Suprapubic skin (tissue), 4 donors: ENCODE measurements around the gene BCL3. TPM values are rescaled to one million over a fixed set of nuclear protein-coding genes. Genes with fewer than 3 reads are reported as not detected.

Experiments used
- DNase-seq, 2 donors: peaks; one replicate each; pipeline ENCODE4 v3.0.0-alpha.2; 2019; ENCODE audit warnings: low spot score in 2 of 2
- H3K27ac ChIP-seq: fragments of 200-600 bp; sonication (generic); one replicate; pipeline ENCODE4 v1.5.1; 2019
- H3K27me3 ChIP-seq: fragments of 200-600 bp; sonication (generic); one replicate; pipeline ENCODE4 v1.5.1; 2019
- H3K36me3 ChIP-seq: fragments of 200-600 bp; sonication (generic); one replicate; pipeline ENCODE4 v1.5.1; 2019
- H3K4me1 ChIP-seq: fragments of 200-600 bp; sonication (generic); one replicate; pipeline ENCODE4 v1.5.1; 2019
- H3K4me3 ChIP-seq: fragments of 200-600 bp; sonication (generic); one replicate; pipeline ENCODE4 v1.5.1; 2019; ENCODE audit warnings: mild to moderate bottlenecking
- H3K9me3 ChIP-seq: fragments of 200-600 bp; sonication (generic); one replicate; pipeline ENCODE4 v1.5.1; 2019
- CTCF ChIP-seq, 2 donors: fragments of 200-600 bp in 1 of 2; fragments of 450-650 bp in 1 of 2; sonication (generic) in 1 of 2; IDR thresholded peaks; one replicate each; pipeline ENCODE4 v1.5.1; 2016 to 2019; ENCODE audit warnings: antibody characterized with exemption in 2 of 2, mild to moderate bottlenecking in 1 of 2, moderate library complexity in 1 of 2
- EP300 ChIP-seq: sonication (generic); formaldehyde crosslinking; IDR thresholded peaks from one replicate; pipeline ENCODE4 v1.6.1; 2017; ENCODE audit warnings: antibody characterized with exemption
- POLR2A ChIP-seq, 2 donors: fragments of 450-650 bp; IDR thresholded peaks; one replicate each; pipeline ENCODE4 v1.6.1; 2017; ENCODE audit warnings: antibody characterized with exemption in 2 of 2, mild to moderate bottlenecking in 2 of 2, moderate library complexity in 2 of 2
- POLR2AphosphoS5 ChIP-seq, 3 donors: sonication (generic); formaldehyde crosslinking; IDR thresholded peaks; one replicate each; pipeline ENCODE4 v1.6.1; 2017; ENCODE audit warnings: antibody characterized with exemption in 3 of 3
- WGBS: methylation state at CpG from one replicate; pipeline ENCODE4 v1.1.5; 2018; 5-methylcytosine and 5-hydroxymethylcytosine counted together
- total RNA-seq, 4 donors: library from RNA; depleted of rRNA; stranded (reverse); fragments of >200 nt; gene quantifications; one replicate each; pipeline ENCODE4 v1.1.0, GENCODE V29; 2016

Gene BCL3
- total RNA-seq, 4 donors from 2014 or later = 13.9 to 29.1 (median 17.9) TPM

GRCh38 chr19:44756089-44756562, 7.6 kb downstream of the BCL3 start:
- TF ChIP-seq POLR2A (IDR thresholded peaks at IDR 0.05) (no peak), CTCF (IDR thresholded peaks at IDR 0.05) (no peak), POLR2AphosphoS5 (IDR thresholded peaks at IDR 0.05) (no peak), EP300 (no peak)
- H3K36me3 ChIP-seq = peaks cover 46% of the 10 kb centered on the region
- peak overlapping the region; percentile 93 for H3K27ac ChIP-seq
- H3K4me3 ChIP-seq = no peak overlapping the region
- H3K27me3 ChIP-seq = no peaks in the 10 kb centered on the region
- peaks cover 83% of the 10 kb centered on the region for H3K4me1 ChIP-seq
- WGBS = 92% methylated on average over 2 of the region's 7 CpGs
- no peaks in the 10 kb centered on the region for H3K9me3 ChIP-seq
- no peak for DNase-seq

- TF ChIP-seq EP300 (no peak), POLR2AphosphoS5 (IDR thresholded peaks at IDR 0.05) (peak in 1 of 3 donors; percentile 25)
- peak overlapping the region; percentile 40 for H3K4me3 ChIP-seq
- no peaks in the 10 kb centered on the region for H3K9me3 ChIP-seq
- DNase-seq = no peak
- peak overlapping the region; percentile 93 for H3K27ac ChIP-seq
- H3K4me1 ChIP-seq = peaks cover 72% of the 10 kb centered on the region
- 66% methylated on average over 43 of the region's 53 CpGs for WGBS
- H3K27me3 ChIP-seq = no peaks in the 10 kb centered on the region
- peaks cover 46% of the 10 kb centered on the region for H3K36me3 ChIP-seq
Measured at GRCh38 chr19:44757057-44757734, 8.7 kb downstream of the BCL3 start.

GRCh38 chr19:44757735-44758505, 9.4 kb downstream of the BCL3 start:
- Histone ChIP-seq H3K27ac (peak overlapping the region; percentile 93), H3K4me3 (peak overlapping the region; percentile 40), H3K27me3 (no peaks in the 10 kb centered on the region), H3K36me3 (peaks cover 46% of the 10 kb centered on the region), H3K9me3 (no peaks in the 10 kb centered on the region), H3K4me1 (peaks cover 65% of the 10 kb centered on the region)
- WGBS = 66% methylated on average over 68 of the region's 68 CpGs
- no peak for TF ChIP-seq POLR2A (IDR thresholded peaks at IDR 0.05)
- peak in 2 of 3 donors; percentile 44 to 55 for TF ChIP-seq POLR2AphosphoS5 (IDR thresholded peaks at IDR 0.05)
- DNase-seq = no peak

- Histone ChIP-seq H3K27me3 (no peaks in the 10 kb centered on the region), H3K4me1 (peaks cover 58% of the 10 kb centered on the region), H3K27ac (peak overlapping the region; percentile 93), H3K4me3 (peak overlapping the region; percentile 40), H3K9me3 (no peaks in the 10 kb centered on the region), H3K36me3 (peaks cover 46% of the 10 kb centered on the region)
- DNase-seq = no peak
- TF ChIP-seq CTCF (IDR thresholded peaks at IDR 0.05) (no peak), POLR2AphosphoS5 (IDR thresholded peaks at IDR 0.05) (no peak), EP300 (no peak), POLR2A (IDR thresholded peaks at IDR 0.05) (no peak)
- 82% methylated on average over 9 of the region's 9 CpGs for WGBS
Measured at GRCh38 chr19:44758596-44758995, 10.1 kb downstream of the BCL3 start.

- DNase-seq = no peak
- Histone ChIP-seq H3K27me3 (no peaks in the 10 kb centered on the region), H3K9me3 (no peaks in the 10 kb centered on the region), H3K4me1 (peaks cover 53% of the 10 kb centered on the region), H3K27ac (peak overlapping the region; percentile 93), H3K36me3 (peaks cover 46% of the 10 kb centered on the region), H3K4me3 (no peak overlapping the region)
- WGBS = 84% methylated on average over 9 of the region's 10 CpGs
- no peak for TF ChIP-seq POLR2AphosphoS5 (IDR thresholded peaks at IDR 0.05)
- no peak for TF ChIP-seq CTCF (IDR thresholded peaks at IDR 0.05)
- TF ChIP-seq POLR2A (IDR thresholded peaks at IDR 0.05) = no peak
Measured at GRCh38 chr19:44759083-44759804, 10.7 kb downstream of the BCL3 start.
